ENCODE results near the gene MIGA2.

DNA sequence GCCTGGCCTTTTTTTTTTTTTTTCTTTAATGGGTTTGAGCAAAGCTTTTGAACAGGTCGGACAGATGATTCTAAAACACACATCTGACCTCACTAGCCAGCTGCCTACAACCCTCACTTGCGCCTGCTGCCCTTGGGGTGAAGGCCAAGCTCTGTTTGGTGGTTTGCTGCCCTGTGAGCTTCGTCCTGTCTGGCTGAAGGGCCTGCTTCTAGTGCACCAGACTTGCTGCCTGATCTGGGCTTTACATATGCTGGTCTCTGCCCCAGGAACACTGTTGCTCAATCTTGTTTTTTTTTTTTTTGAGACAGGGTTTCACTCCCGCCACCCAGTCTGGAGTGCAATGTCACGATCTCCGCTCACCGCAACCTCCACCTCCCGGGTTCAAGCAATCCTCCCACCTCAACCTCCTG lies 28.1 kb downstream of the MIGA2 start:
- no peak for TF ChIP-seq POLR2AphosphoS5 (IDR thresholded peaks at IDR 0.05; ENCODE audit: low read depth, low read length)
- no peak for TF ChIP-seq SIN3A (IDR thresholded peaks at IDR 0.05; ENCODE audit: borderline replicate concordance, insufficient read depth, low read length)

All from PFSK-1 (cell line).